ENCODE data around the gene PLXDC2.

Gene PLXDC2

DNA sequence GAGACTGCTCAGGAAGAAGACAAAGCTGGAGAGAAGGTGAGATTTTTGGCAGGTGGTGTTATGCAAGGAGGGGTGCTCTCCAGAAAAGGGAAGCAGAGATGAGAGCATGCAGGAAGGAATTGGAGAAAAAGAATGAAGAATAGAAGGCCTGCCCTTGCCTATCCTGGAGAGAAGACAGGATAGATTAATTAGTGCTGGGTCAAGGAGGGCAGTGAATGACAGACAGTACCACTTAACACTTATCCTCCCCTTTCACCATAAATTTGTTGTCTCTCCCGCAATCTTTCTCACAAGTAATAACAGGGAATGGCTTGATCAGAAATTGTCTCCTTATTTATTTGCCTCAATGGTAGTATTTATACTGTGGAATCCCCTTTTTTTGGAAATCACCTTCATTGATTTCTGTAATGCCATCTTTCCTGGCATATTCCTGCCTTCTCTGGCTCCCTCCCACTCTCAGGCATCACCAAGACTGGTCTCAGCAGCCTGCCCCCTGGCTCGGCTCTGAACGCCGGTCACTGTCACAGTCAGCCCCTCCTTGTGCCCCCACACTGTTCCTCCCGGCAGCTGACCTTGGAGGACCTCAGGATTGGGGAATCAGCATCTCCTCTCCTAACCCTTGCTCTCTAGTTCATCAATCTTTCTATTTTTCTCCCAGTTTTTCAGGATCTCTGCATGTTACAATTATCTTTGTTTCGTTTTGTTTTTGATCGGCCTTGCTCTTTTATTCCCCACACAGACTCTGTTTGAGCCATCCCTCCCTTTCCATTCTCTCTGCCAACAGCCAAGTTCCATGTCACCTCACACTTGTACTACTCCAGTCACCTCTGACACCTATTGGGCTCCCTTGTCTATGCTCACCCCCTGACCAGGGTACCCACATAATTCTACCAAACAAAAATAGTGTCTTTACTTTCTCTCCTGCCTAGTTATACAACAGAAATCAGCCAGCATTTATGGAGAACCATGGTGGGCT lies 294.2 kb downstream of the PLXDC2 start:
- in situ Hi-C loops (cut with HindIII; ENCODE audit: low pct_ligation_motif_present, low pct_unique_long_range_greater_than_20kb, low sequenced_read_pairs): no loop called here
- no peak for DNase-seq

DNA sequence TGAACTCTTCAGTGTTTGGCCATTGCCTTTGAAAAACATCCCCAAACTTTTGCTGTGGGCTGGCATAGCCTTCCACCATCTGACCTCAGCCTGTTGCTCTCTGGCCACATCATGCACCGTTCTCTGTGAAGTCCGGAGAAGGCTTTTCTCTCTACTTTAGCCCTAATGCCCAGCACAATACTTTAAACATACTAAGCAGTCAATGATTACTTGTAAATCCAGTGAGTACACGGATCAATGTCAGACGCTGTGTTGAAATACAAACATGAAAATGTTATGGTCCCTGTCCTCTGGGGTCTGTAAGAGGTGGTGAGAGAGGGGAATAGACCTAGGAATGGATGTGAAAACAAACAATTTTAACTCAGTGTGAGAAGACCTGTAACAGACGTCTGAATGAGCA lies 297.9 kb downstream of the PLXDC2 start:
- in situ Hi-C loops (cut with HindIII; ENCODE audit: low pct_ligation_motif_present, low pct_unique_long_range_greater_than_20kb, low sequenced_read_pairs): no loop called here
- DNase-seq: no peak

DNA sequence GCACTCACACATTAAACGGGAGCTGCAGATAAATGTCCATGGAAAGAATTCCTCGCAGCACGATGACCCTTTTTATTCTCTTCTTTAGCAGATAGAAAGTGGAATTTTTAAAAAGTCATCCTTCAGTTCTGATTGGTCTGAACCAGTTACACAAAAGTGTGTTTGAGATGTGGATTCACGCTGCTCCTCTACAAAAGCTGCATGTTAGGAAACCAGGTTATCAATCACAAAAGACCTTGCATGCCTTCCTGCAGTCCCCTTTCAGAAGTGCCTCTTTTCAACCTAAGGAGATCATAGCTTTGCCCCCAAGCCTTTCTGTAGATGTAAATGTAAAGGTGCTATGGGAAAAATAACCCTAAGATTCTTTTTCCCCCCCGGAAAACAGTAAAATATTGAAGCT lies 299.7 kb downstream of the PLXDC2 start:
- no peak for DNase-seq
- in situ Hi-C loops (cut with HindIII; ENCODE audit: low pct_ligation_motif_present, low pct_unique_long_range_greater_than_20kb, low sequenced_read_pairs): no loop called here

DNA sequence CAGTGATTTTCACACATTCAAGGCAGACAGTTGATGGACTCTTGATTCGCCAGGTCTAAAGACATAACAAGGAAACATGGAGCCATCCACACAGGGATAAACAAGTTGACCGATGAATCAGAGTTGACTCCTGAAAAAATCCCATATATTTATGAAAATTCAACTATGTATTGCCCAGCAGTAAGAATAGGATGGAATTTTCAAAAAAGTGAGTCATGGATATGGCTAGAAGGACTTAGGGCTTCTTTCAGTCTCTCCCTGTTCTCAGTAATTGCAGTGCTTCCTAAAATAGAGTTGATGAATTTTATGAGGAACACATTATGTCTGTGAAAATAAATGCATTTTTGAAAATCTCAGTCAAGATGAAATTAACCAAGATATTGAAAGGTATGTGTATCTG lies 301.2 kb downstream of the PLXDC2 start:
- DNase-seq: no peak
- in situ Hi-C loops (cut with HindIII; ENCODE audit: low pct_ligation_motif_present, low pct_unique_long_range_greater_than_20kb, low sequenced_read_pairs): no loop called here

DNA sequence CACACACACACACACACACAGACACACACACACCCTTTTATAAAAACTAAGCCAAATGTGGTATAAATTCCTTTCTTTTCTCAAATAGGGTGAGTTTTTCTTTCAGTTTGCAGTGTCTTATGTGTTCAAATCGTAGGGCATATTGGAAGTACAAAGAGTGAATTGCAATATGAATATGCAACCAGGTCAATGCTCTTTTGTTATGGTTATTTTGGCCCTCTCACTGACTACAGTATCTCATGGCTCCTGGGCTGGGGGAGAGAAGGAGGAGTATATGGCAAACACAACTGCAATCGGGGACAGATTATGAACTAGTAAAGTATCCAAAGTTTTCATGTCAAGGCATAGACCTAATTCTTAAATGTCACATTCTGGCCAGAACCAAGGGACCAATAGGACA lies 301.9 kb downstream of the PLXDC2 start:
- no peak for DNase-seq
- in situ Hi-C loops (cut with HindIII; ENCODE audit: low pct_ligation_motif_present, low pct_unique_long_range_greater_than_20kb, low sequenced_read_pairs): no loop called here

DNA sequence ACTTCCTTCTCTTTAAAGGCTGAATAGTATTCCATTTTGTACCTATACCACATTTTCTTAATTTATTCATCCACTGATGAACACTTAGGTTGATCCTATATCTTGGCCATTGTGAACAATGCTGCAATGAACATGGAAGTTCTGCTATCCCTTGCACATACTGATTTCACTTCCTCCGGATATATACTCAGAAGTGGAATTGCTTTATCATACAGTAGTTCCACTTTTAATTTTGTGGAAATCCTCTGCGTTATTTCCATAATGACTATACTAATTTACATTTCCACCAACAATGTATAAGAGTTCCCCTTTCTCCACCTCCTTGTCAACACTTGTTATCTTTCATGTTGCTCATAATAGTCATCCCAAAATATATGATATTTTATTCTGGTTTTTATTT lies 312.6 kb downstream of the PLXDC2 start:
- no peak for DNase-seq
- in situ Hi-C loops (cut with HindIII; ENCODE audit: low pct_ligation_motif_present, low pct_unique_long_range_greater_than_20kb, low sequenced_read_pairs): no loop called here

DNA sequence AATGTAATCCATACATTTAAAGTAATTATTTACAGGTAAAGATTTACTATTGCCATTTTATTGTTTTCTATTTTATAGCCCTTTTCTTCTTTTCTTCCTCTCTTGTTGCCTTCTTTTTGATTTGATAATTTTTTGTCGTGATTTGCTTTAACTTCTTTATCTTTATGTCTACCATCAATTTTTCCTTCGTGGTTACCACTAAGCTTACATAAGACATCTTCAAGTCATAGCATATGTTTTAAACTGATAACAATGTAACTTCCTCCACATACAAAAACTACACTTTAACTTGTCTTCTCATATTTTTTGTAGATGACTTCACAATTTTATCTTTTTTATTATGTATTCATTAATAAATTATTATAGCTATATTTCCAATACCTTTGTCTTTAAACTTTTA lies 316.6 kb downstream of the PLXDC2 start:
- in situ Hi-C loops (cut with HindIII; ENCODE audit: low pct_ligation_motif_present, low pct_unique_long_range_greater_than_20kb, low sequenced_read_pairs): no loop called here

DNA sequence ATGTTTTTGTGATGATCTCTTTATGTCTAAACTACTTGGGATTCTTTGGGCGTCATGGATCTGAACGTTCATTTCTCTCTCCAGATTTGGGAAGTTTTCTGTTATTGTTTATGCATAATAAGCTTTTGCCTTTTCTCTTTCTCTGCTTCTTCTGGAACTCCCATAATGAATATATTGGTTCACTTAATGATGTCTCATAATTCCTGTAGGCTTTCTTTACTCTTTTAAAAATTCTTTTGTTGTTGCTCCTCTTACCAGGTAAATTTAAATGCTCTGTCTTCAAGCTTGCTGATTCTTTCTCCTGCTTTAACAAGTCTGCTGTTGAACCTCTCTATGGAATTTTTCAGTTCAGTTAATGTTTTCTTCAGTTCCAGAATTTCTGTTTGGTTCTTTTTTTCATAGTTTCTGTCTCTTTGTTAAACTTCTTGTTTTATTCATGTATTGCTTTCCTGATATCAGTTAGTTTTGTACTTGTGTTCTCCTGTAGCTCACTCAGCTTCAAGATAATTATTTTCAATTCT lies 317.5 kb downstream of the PLXDC2 start:
- in situ Hi-C loops (cut with HindIII; ENCODE audit: low pct_ligation_motif_present, low pct_unique_long_range_greater_than_20kb, low sequenced_read_pairs): no loop called here
- no peak for DNase-seq

More for the DNA sequence above, 316.6 kb downstream of the PLXDC2 start:
- no peak for DNase-seq

DNA sequence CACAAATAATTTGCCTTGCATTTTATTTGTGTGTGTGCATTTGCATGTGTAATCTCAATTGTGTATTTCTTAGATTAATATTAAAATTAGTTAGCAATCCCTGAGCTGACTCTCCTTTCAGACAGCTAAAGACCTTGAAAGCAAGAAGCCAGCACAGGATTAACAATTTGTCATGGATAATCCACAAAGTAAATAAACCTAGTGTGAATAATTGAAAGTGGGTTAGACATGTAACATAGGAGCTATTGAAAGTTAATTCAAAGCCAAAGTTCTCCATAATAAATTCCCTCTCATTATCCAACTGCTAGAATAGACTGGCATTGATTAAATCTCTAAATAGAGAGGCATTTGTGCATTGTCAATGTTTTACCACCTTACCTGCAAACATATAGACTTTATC lies 326.1 kb downstream of the PLXDC2 start:
- in situ Hi-C loops (cut with HindIII; ENCODE audit: low pct_ligation_motif_present, low pct_unique_long_range_greater_than_20kb, low sequenced_read_pairs): no loop called here

DNA sequence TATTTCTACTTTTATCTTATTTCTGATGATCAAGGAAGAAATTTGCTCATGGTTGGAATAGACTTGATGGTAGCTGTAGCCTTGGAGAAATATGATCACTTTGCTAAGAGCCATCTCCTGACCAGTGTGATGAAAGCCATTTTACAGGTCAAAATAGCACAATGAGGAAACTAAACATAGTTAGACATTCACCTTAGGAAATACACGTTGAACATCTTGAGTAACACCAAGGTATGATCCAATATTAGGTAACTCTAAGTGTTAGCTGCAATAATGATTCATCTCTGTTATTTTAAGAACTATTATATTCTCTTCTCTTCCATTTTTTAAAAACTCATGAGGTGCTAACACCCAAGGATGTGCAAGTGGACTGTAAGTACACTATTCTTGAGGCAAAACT lies 328.0 kb downstream of the PLXDC2 start:
- DNase-seq: no peak
- in situ Hi-C loops (cut with HindIII; ENCODE audit: low pct_ligation_motif_present, low pct_unique_long_range_greater_than_20kb, low sequenced_read_pairs): no loop called here

More for the DNA sequence above, 326.1 kb downstream of the PLXDC2 start:
- no peak for DNase-seq

DNA sequence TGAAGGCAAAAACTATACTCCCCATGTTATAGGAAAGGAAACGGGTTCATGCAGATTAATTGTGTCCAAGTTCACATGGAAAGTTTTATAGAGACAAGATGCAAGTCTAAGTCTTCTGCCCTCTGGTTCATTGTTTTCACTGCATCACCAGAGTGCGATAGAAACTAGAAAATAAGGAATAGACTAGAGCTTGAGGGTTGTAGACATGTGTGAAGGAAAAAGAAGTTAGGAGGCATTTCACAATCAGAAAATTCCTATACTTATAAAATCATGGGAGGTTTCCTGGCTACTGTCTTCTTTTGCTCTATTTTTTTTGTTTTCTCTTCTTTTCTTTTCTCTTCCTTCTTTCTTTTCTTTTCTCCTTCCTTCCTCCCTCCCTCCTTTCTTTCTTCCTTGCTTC lies 329.8 kb downstream of the PLXDC2 start:
- in situ Hi-C loops (cut with HindIII; ENCODE audit: low pct_ligation_motif_present, low pct_unique_long_range_greater_than_20kb, low sequenced_read_pairs): no loop called here
- no peak for DNase-seq

DNA sequence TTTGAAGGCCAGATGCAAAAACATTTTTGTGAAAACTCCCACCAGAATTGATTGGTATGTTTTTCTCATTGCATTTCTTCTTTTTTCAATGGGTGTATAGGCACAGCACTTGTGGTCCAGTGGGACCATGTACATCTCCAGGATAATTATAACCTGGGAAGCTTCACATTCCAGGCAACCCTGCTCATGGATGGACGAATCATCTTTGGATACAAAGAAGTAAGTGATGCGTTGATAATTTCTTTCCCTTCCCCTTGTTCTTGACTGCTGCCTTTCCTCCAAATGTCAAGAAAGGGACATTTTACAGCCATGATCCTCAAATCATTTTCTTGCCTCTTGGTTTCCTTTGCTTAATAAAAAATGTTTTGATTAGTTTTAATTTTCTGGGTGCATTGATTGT lies 331.5 kb downstream of the PLXDC2 start:
- peak; percentile 27 for DNase-seq
- in situ Hi-C loops (cut with HindIII; ENCODE audit: low pct_ligation_motif_present, low pct_unique_long_range_greater_than_20kb, low sequenced_read_pairs): no loop called here

DNA sequence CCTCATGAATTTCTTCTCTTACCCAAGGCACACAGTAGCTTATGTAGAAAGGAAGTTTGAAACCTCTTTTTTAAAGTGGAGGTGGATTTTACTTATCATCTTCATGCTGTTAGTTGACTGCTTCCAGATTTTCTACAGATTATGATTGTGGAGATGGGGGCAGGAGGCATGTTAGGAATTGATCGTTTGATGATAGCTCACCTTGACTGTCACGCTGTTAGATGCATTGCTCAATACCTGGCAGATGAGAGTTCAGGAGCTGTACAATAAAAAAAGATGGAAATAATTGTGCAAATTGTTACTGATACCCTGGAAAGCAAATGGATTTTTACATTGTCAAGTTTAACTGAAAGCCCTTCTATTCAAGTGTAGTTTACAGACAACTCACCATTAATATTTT lies 340.3 kb downstream of the PLXDC2 start:
- in situ Hi-C loops (cut with HindIII; ENCODE audit: low pct_ligation_motif_present, low pct_unique_long_range_greater_than_20kb, low sequenced_read_pairs): no loop called here
- no peak for DNase-seq

DNA sequence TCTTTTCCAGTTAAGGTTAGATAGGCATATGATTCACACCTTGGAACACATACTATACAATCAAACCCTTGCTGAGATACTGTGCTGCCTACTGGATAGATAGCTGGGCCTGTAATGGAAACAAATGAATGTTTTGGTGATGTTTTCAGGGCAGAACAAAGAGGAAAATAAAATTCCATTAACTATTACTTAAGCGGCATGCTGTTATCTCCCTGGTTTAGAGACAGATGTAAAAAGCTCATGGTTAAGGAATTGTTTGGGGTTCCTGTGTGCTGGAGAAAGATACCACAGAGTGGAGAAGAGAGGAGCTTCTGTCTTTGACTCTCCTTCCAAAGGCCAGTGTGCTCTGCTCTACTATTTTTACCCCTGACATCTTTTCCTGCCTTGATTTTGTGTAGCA lies 341.1 kb downstream of the PLXDC2 start:
- in situ Hi-C loops (cut with HindIII; ENCODE audit: low pct_ligation_motif_present, low pct_unique_long_range_greater_than_20kb, low sequenced_read_pairs): no loop called here
- DNase-seq: no peak

DNA sequence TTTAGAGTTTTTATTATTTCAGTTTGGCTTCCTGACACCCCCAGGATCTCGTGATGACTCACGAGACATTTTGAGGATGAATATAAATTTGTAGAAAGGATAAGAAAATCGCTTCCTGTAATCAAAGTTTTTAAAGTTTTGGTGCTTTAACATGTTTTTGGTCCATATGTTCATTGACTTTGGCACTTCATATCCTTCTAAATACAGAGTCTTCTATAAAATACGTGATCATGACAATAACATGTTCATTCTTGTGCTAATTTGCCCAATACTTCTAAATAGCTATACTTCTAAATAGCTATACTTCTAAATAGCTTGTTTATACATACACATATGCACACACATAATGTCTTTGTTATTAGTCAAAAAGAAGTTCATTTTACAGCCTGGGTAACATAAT lies 341.9 kb downstream of the PLXDC2 start:
- in situ Hi-C loops (cut with HindIII; ENCODE audit: low pct_ligation_motif_present, low pct_unique_long_range_greater_than_20kb, low sequenced_read_pairs): no loop called here
- no peak for DNase-seq

DNA sequence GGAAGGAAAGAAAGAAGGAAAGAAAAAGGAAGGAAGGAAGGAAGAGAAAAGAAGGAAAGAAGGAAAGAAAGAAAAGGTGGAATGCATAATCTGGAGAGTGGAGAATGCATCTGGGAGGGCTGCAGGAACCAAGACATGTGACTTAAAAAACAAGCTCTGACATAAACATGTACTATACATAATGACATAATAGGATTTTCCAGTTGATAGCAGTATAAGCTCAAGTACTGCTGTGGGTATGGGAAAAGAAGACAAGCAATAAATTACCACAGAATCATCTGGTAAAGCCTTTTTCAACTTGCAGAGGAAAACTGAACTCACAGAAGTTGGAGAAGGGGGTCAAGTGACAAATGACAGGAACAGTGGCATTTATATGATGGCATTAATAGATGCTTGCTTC lies 345.9 kb downstream of the PLXDC2 start:
- in situ Hi-C loops (cut with HindIII; ENCODE audit: low pct_ligation_motif_present, low pct_unique_long_range_greater_than_20kb, low sequenced_read_pairs): no loop called here
- DNase-seq: no peak

DNA sequence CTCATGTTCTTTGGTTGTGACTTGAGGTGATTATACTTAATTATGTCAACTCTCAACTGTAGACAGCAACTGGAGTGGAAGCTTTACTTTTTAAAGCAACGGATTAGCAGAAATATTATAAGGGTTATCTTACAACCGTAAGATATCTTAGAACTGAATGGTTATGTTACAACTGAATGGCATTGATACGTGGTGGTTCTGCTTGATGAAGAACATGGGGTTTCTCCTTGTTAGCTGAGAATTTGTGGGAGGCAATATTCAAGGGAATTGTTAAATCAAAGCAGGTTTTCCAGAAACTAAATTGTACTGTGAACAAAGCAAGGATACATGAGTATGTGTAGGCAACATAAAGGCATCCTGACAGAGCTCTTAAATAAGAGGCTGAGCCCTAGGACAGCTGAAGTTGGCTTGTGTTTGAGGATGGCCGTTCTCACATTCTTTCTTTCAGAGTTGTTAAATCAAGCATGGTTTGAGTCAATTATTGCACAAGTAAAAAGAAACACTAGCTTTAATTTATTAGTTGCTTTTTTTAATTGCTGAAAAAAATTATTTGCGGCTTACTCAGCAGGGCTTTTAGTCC lies 350.0 kb downstream of the PLXDC2 start:
- in situ Hi-C loops (cut with HindIII; ENCODE audit: low pct_ligation_motif_present, low pct_unique_long_range_greater_than_20kb, low sequenced_read_pairs): no loop called here
- DNase-seq: no peak

DNA sequence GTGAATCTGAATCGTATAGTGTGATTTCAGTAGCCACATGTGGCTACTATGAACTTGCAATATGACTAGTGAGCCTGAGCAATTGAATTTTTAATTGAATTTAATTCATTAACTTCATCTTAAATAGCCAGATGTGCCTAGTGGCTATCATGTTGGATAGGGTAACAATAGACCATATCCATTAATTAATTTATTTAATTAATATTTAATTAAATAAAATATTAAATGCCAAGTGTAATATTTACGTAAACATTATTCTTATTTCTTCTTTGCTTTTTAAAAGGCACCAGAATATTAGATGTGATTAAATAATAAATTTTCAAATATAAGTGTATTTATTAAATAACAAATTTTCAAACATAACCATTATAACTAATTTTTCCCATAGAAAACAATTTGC lies 354.4 kb downstream of the PLXDC2 start:
- in situ Hi-C loops (cut with HindIII; ENCODE audit: low pct_ligation_motif_present, low pct_unique_long_range_greater_than_20kb, low sequenced_read_pairs): no loop called here

DNA sequence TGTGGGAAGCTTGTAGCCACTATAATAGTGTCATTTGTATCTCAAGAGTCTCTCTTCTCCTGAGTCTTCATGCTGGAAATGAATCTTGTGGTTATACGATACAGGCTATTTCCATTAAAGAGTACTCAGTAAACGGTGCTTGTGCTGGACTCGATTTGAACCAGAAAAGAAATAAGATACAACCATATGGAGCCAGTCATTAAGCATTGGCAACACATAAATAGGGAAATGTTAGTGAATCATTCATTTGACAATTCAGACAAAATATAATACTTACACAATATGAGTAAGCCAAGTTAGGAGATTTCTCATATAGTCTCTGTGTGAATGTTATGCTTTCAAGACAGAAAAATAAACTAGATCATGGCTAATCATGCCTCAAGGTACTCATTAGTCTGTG lies 356.8 kb downstream of the PLXDC2 start:
- in situ Hi-C loops (cut with HindIII; ENCODE audit: low pct_ligation_motif_present, low pct_unique_long_range_greater_than_20kb, low sequenced_read_pairs): no loop called here
- no peak for DNase-seq

More for the DNA sequence above, 354.4 kb downstream of the PLXDC2 start:
- DNase-seq: no peak

DNA sequence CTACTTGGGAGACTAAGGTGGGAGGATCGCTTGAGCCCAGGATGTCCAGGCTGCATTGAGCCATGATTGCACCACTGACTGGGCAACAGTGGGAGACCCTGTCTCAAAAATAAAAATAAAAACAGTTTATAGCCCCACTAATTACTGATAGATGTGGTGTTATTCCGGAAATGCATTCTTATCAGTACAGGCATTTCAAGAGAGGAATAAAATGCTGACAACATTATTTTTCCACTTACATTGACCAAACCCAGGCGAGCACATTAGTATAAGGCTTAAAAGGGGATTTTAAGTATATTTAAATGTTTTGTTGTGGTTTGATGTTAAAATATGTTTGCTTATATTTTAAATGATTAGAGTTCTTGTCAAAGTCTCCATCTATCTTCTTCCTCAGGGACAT lies 359.5 kb downstream of the PLXDC2 start:
- in situ Hi-C loops (cut with HindIII; ENCODE audit: low pct_ligation_motif_present, low pct_unique_long_range_greater_than_20kb, low sequenced_read_pairs): no loop called here
- no peak for DNase-seq

All from ACHN (cell line).